ENCODE data around the gene PIGB.
"Not testable (repeated sequence)": the region's sequence is repeated elsewhere in the genome, so short reads cannot be mapped to it uniquely, and the experiment has no call there.

PIGB gene
- total RNA-seq: 19.3 to 24.2 reads per million in 2 experiments

DNA sequence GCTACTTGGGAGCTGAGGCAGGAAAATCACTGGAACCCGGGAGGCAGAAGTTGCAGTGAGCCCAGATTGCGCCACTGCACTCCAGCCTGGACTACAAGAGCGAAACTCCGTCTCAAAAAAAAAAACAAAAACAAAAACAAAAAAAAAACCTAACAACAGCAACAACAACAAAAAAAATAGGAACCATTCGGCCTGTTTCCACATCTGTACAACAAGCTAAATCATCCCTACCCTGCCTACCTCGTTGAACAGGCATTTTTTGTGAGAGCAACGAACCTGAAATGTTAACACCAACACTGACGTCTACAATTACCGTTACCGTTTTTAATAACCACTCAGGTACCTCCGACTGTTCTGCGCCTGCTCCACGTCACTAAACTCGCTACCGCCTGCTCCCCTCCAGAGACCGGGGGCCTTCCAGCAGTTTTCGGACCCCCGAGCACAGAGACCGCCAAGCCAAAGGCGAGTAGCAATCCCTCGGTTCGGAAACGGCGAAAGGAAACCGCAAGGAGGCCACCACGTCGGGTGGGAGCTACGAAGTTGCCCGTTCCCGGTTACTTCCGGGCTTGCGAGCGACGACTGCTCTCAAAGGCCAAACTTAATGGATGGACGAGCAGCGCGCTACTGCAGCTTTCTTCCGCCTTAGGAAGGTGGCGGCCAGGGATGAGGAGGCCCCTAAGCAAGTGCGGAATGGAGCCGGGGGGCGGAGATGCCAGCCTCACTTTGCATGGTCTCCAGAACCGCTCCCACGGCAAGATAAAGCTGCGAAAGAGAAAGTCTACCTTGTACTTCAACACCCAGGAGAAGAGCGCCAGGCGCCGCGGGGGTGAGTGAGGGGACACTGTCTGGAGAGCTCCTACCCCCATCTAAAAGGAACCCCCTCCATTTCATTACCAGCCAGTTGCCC is at the start of gene PIGB, which contains the start of gene PIGBOS1:
Gene PIGB (plus strand): TSS at position 635 of the 907 bp plus-strand sequence. CDS start 29 bp downstream, at position 664.
Gene PIGBOS1 (minus strand): TSS at position 536 of the 907 bp plus-strand sequence. CDS start 1,331 bp downstream, outside the sequence.
- DNase-seq (ENCODE audit: low read depth): peak; percentile 54

DNA sequence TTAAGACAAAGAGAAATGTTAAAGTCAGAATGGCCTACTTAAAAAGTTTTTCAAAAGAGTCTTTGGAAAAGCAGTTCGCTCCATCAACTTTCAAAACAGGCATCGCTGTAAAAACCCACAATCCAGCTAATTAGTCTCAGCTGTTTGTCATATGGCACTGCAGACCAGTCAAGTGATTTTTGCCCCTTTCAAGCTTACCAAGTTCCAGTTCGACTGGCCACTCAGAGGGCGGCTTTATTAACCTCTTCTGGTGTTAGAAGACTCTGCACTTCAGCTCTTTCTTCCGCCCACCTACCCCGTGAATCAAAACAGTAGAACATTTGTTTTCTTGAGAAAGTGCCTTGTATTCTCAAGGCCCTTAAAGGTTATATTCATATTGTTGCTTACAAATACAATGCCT is 48.7 kb upstream of the PIGB start:
- DNase-seq (ENCODE audit: low read depth): no peak

DNA sequence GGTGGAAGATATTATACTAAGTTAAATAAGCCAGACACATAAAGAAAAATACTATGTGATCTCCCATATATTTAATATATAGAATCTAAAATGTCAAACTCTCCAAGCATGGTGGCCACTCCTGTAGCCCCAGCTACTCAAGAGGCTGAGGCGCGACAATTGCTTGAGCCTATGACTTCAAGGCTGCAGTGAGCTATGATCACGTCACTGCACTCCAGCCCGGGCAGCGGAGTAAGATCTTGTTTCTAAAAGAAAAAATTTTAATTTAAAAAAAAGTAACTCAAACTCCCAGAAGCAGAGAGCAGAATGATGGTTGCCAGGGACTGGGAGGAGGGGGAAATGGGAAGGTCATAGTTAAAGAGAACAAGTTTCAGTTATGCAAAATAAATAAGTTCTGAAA is 42.7 kb upstream of the PIGB start:
- no peak for DNase-seq (ENCODE audit: low read depth)

DNA sequence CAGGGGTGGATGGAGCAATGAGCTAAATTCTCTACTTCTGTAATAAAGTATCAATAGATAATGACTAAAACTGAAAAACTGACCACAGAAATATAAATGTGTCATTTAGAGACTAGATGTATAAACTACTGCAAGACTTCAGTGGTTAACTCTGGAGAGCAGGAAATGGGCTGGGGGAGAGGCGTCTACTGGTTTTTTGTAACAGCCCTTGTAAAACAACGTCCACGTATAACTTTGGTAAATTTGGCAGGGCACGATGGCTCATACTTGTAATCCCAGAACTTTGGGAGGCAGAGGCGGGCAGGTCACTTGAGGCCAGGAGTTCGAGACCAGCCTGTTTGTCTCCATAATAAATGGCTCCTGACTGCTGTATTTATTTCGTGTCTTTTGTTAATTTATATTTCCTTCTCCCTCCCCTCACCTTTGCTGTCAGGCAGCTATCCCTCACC is 41.9 kb upstream of the PIGB start:
- peak; percentile 41 for DNase-seq (ENCODE audit: low read depth)

DNA sequence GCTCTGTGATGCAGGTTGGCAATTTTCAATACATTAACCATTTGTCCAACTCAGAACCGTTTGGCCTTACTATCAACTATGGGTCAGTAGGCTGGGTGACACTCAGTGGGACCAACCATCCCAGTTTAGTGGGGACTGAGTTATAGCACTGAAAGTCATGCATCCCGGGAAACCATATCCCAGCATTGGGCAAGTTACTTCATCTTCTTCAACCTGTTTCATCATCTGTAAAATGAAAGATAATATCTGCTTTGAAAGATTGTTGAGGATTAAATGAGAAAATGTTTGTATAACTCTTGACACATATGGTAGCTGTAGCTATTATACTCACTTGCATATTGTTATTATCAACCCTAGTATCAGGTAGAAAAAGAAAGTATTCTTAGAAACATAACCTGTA is 41.3 kb upstream of the PIGB start:
- DNase-seq (ENCODE audit: low read depth): no peak

DNA sequence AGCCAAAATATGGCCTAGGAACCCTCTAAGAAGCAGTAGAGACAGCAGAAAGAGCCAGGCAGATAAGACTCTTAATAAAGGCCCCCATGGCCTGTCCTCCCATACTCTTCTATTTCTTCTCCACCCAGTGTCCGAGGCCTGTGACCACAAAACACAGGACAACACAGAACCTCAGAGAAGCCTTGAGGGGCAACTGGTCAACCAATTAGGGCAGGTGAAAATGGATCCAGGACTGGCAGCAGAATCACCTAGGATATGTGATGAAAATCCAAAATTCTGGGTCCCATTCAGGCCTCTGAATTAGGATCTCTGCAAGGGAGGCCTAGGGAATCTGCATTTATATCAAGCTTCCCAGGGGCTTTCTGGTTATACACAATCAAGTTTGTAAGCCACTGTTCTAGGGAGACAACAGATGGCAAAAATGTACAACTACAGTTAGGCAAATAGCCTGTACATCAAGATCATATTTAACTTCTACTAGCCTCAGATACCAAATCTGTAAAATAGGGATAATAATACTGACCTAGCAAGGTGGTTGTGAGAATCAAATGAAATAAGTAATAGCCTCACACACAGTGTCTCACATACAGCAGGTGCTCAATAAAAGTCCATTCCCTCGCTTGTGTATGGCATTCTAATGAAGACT is 39.8 kb upstream of the PIGB start:
- no peak for DNase-seq (ENCODE audit: low read depth)

DNA sequence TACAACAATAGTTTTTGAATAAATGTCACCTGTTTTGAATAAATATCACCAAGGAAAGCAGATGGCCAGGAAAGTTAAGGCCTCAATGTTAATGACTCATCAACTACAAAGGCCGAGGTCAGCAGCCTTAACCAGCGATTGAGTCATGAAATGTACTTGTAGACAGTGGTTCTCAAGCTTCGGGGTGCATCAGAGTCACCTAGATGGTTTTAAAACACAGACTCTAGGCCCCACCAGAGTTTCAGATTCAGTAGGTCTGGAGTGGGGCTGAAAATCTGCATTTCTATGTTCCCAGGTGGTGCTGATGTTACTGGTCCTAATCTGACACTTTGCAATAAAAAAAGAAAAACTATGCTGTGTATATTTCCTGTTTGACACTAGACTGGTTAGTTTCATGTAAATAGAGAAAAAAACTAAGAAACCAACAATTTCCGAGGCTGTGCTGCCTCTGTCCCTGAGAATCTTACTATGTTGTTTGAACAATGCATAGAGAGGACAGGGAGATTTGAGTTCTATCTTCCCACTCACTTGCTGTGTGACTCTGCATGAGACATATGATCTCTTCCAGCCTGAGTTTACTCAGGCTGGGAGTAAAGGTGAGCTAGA is 39.2 kb upstream of the PIGB start:
- DNase-seq (ENCODE audit: low read depth): peak; percentile 42

DNA sequence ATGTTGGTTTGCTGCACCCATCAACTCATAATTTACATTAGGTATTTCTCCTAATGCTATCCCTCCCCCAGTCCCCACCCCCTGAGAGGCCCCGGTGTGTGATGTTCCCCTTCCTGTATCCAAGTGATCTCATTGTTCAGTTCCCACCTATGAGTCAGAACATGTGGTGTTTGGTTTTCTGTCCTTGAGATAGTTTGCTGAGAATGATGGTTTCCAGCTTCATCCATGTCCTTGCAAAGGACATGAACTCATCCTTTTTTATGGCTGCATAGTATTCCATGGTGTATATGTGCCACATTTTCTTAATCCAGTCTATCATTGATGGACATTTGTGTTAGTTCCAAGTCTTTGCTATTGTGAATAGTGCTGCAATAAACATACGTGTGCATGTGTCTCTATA is 38.4 kb upstream of the PIGB start:
- DNase-seq (ENCODE audit: low read depth): peak; percentile 16

DNA sequence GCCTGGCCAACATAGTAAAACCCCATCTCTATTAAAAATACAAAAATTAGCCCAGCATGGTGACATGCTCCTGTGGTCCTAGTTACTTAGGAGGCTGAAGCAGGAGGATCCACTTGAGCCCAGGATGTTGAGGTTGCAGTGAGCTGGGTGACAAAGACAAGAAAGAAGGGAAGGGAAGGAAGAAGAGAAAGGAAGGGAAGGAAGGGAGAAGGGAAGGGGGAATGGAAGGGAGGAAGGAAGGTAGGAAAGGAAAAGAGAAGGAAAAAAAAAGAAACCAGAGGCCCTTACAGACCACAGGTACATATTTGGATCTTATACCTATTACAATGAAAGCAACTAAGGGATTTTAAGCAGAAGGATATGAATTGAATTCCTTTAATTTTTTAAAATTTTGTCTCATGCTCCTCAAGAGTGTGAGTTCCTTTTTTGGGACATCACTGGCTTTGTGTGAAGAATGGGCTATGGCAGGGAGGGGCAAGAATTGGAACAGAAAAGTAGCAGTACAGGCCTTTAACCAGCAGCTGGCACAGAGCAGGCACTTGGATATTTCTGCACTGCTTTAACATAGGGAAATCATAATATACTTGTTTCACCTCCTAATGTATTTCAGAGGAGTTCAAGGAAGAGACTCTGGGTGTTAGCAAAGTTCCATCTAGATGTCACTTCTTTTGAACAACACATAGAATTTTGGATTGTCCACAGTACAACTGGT is 37.3 kb upstream of the PIGB start:
- DNase-seq (ENCODE audit: low read depth): no peak

DNA sequence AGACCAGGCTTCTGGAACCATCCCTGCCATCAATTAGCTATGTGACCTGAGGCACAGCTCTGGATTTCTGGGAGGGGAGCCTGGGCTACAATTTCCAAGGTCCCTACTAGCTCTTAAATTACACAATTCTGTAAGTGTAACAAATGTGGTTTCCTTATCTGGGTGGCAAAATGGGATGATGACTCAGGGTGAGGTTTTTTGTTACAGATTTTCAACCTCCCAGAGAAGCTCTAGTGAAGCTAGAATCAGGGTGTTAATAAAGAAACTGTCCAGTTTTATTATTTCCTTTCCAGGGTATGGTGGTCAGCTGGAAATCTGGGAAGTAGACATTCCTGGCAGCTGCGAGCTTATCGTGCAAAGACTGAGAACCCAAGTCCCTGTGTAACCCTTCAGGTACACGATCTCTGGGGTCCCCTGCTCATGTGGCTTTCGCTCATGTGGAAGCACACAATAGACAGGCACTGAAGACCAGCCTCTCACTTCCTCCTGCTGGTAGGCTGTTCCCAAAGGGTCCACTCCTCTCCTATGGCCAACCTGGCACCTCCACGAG is 36.7 kb upstream of the PIGB start:
- DNase-seq (ENCODE audit: low read depth): no peak

DNA sequence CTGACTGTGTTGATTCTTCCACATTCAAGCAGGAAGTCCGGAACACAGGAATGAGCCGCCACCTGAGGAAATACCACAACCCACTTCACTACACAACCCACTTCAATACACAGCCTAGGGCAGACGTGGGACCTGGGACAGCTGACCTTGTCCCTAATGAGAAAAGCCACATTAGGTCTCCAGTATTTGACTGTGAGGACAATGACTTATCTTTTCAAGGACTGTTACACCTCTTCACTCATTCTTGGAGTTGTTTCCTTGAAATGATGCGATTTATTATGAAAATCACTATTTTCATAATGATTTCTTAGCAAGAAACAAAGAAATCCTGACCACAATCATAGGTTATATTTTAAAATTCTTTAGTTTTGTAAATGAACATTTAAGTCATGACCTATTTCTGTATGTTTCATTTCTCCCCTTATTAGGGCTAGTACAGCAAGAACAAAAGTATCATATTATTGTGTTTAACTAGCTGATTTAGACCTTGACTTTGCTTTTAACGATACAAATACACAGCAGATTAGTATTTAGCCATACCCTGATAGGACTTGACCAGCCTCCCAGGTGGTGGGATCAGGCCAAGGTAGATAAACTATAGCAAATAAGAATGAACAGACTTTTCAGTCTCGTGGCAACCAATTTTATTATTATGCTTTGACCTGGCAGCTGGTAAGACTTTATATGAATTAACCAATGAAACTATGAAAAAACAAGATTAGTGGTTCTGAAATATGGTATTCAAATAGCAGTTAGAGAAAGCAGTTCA is 35.5 kb upstream of the PIGB start:
- DNase-seq (ENCODE audit: low read depth): no peak

DNA sequence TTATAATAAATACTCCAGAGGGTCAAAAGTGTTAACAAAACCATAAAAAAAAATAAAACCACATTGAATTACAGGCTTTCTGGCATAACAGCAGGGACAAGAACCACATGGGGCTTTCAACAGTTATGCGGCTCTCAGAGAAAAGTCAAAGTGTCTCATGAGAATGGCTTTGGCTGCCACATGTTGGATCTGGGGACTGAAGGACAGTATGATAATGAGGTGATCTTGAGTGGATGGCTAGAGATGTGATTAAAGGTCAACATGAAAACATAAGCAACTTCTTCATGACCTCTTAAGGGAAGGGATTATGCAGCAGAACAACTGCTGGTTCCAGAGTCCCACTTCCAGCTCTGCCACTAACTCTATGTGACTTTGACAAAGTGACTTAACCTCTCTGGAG is 34.6 kb upstream of the PIGB start:
- DNase-seq (ENCODE audit: low read depth): no peak

DNA sequence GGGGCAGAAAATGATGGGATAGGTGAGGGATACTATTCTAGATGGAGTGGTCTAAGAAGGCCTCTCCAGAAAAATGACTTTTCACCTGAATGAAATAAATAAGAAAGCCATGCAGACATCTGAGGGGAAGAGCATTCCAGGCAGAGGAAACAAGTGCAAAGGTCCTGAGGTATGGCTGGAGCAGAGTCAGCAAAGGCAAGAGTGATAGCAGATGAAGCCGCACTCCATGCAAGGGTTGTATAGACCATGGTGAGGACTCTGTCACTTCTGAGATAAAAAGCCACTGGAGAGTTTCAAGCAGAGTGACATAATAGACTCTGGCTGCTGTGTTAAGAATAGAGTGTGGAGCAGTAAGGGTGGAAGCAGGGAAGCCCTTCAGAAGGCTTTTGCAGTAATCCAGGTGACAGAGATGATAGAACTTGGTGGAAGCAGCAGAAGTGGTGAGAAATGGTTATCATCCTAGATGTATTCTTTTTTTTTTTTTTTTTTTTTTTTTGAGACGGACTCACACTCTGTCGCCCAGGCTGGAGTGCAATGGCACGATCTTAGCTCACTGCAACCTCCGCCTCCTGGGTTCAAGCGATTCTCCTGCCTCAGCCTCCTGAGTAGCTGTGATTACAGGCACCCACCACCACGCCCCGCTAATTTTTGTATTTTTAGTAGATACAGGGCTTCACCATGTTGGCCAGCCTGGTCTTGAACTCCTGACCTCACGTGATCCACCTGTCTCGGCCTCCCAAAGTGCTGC is 32.4 kb upstream of the PIGB start:
- DNase-seq (ENCODE audit: low read depth): not testable (repeated sequence)

DNA sequence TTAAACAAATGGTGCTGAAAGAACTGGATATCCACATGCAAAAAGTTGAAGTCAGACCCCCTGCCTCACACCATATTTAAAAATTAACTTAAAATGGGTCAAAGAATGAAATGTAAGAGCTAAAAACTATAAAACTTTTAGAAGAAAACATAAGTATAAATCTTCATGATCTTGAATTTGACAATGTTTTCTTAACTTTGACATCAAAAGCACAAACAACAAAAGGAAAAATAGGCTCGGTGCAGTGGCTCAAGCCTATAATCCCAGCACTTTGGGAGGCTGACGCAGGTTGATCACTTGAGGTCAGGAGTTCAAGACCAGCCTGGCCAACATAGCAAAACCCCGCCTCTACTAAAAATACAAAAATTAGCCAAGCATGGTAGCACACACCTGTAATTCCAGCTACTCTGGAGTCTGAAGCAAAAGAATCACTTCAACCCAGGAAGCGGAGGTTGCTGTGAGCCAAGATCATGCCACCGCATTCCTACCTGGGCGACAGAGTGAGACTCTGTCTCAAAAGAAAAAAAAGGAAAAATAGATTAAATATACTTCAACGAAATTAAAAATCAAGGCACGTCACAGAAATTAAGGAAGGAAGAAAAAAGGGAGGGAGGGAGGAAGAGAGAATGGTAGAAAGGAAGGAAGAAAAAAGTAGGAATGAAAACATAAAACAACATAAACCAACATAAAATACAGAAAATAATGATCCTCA is 30.9 kb upstream of the PIGB start:
- no peak for DNase-seq (ENCODE audit: low read depth)

DNA sequence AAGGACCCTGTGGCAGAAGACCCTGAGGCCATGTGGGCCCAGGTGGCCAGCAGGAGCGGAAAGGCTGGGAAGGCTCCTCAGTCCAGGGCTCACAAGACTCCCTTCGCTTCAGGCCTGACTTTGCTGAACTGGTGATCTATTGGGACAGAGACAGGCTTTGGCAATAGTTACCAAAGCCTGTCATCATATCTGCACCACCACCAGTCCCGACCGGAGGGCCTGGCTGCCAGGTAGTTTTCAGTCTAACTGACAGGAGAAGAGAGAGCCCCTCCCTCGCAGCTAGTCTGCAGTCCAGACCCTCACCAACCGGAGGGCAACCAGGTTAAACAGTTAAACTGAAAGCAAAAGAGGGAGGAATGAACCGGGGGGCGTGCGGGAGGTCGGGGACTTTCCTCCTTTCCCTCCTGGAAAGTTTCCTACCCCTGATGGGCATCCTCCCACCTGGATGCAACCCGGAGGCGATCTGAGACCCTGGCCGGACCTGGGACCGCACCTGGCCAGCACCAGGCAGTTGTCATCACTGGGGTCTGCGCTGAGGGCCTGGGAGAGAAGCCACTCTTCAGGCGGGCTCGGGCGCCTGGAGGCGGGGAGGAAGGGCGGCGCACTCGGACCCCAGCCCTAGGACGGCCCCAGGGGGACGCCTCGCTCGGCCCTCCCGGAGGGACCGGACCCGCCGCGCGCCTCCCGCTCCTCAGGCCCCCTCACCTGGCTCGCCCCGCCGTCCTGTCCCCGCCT is 29.8 kb upstream of the PIGB start:
- DNase-seq (ENCODE audit: low read depth): peak; percentile 5

DNA sequence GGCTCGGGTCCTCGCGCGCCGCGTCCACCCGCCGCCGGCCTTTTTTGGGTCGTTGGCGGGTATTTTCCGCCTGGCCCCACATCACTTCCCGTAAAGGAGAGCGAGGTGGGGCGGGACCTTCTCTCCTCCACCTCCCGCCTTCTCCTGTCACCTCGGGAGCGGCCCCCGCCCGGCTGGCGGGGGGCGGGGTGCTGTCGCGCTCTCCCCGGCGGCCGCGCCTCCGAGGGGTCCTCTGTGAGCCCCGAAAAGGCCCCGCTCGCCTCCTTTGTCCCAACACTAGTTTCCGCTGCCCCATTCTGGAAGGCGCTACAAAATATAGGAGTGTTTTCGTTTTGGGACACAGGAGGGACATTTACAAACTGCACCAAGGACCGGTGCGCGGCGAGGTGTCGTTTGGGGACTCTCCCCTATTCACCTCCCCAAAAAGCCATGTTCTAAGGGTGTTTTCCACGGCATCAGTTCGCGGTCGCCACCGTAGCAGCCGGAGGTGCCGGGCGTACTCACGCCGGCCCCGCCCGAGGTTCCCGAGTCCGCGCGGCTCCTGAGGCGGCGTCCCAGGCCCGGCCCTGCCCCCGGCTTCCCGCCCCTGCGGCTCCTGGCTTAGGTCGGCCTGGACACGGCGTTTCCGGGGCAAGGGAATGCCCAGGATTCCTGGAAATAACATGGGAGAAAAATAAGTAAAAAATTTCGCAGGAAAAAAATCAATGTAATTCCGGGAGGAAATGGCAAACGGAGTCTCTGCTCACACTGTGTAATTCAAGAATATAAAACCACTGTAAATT is 29.1 kb upstream of the PIGB start, which contains the start of gene RAB27A:
Gene RAB27A (minus strand): TSS at position 68 of the 782 bp plus-strand sequence. CDS start 54,879 bp downstream, outside the sequence.
- peak; percentile 58 for DNase-seq (ENCODE audit: low read depth)

DNA sequence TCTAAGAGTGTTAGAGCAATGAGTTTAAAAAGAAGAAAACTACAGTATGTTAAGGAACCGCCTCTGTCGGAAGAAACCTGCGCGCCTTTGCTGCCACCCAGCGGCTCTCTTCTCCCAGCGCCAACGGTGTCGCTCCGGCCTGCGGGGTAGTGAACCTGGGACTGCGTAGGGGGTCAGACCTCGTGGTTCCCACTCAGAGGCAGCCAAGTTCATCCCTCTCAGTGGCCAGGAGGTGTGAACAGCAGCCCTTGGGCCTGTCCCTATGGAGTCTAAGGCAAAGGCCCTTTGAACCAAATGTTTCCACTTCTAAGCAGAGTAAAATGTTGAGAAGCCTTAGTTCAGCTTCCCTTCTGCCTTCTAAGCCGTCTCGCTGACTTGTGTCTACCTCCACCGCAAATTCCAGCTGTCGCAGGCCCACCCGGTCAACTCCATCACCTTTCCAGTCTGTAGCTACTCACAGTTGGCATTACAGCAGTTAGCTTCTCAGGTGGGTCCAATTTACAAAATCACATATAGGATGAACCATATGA is 28.4 kb upstream of the PIGB start:
- peak; percentile 73 for DNase-seq (ENCODE audit: low read depth)
